ENCODE data around the gene EEF1AKMT2. TPM values are rescaled to one million over a fixed set of nuclear protein-coding genes. Genes with fewer than 3 reads are reported as not detected.
A peak's percentile ranks its signal among the peaks of the same experiment; 100 is the strongest.

The EEF1AKMT2 gene
- total and polyA plus RNA-seq, 2 of the 13 experiments (the other 11 are each of a cell fraction or from before 2014, with no cell fraction given), result 11.3 to 19.3 TPM

DNA sequence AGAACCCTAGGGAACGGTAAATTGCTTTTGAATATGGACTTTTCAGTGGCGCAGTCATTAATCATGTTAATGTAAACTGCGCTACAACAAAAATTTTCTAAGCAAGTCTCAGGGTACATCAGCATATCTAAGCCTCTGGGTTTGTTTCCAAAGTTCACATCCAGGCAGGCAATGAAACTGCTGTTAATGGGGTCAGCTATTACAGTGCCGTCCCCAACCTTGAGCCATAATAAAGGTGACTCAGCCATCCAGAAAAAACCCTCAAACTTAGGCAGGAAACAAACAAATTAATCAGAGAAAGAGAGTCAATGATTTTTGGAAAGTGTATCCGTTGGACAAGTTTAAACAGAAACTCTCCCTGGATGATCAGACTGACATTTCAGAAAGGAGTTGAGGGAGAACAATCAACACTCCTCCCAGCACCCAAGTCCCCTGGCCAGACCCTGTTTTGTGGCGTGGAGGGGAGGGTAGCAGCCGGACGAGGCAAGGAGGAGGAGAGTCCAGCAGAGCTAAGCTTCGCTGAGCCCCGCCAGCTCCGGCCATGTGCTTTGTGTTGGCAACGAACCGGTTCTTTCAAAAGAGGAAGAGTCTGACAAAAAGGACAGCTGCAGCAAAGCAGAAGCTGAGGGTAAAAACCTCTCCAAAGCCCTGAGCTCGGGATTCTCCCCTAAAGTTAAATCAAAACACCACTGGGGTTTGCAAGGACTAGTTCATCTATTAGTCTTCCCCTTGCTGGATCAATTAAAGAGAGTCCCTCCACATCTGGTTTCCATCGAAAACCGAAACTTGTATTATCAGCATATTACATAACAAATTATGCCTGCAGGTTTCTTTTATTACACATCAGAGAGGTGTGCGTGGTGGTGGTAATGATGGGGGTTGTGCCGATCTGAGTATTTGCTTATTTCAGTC lies 51.1 kb downstream of the EEF1AKMT2 start (continued):
- TF ChIP-seq NBN (conservative IDR thresholded peaks at IDR 0.05), result no peak
- no peak for TF ChIP-seq LCORL (IDR thresholded peaks at IDR 0.05)
- peak; percentile 39; the same call in 1 of the 2 replicates for TF ChIP-seq LCORL (CRISPR knock-in tag; IDR thresholded peaks at IDR 0.05)
- TF ChIP-seq ZNF274 (CRISPR knock-in tag; IDR thresholded peaks at IDR 0.05), result no peak
- TF ChIP-seq, protein P1, sequence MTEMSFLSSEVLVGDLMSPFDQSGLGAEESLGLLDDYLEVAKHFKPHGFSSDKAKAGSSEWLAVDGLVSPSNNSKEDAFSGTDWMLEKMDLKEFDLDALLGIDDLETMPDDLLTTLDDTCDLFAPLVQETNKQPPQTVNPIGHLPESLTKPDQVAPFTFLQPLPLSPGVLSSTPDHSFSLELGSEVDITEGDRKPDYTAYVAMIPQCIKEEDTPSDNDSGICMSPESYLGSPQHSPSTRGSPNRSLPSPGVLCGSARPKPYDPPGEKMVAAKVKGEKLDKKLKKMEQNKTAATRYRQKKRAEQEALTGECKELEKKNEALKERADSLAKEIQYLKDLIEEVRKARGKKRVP (CRISPR knock-in tag; IDR thresholded peaks at IDR 0.05), result no peak
- TF ChIP-seq HNRNPK (IDR thresholded peaks at IDR 0.05; ENCODE audit: low read depth, low read length, poor library complexity, severe bottlenecking), result no peak
- no peak for TF ChIP-seq EHMT2 (IDR thresholded peaks at IDR 0.05; ENCODE audit: borderline replicate concordance, low read depth, low read length)
- no peak for TF ChIP-seq CCAR2 (optimal IDR thresholded peaks at IDR 0.05; ENCODE audit: low read depth, low read length)
- peak; percentile 26; the same call in 1 of the 2 replicates for TF ChIP-seq HDAC2 (CRISPR knock-in tag; IDR thresholded peaks at IDR 0.05)
- TF ChIP-seq SIN3A (IDR thresholded peaks at IDR 0.05; ENCODE audit: borderline replicate concordance, low read depth, low read length), result 0 out of 2 replicates have a peak, but pooled peaks have one; percentile 44
- TF ChIP-seq ZNF282 (IDR thresholded peaks at IDR 0.05; ENCODE audit: partially characterized antibody), result no peak
- no peak for TF ChIP-seq TOE1 (CRISPR knock-in tag; IDR thresholded peaks at IDR 0.05)
- TF ChIP-seq SAP130 (CRISPR knock-in tag; IDR thresholded peaks at IDR 0.05; ENCODE audit: low read depth), result peak; percentile 26
- TF ChIP-seq HOXD1 (CRISPR knock-in tag; IDR thresholded peaks at IDR 0.05), result no peak
- peak; percentile 54 for TF ChIP-seq PHF21A (CRISPR knock-in tag; IDR thresholded peaks at IDR 0.05)
- TF ChIP-seq NR2F1 (CRISPR knock-in tag; IDR thresholded peaks at IDR 0.05), result no peak
- 0 out of 2 replicates have a peak, but pooled peaks have one; percentile 12 for TF ChIP-seq FOXO1 (CRISPR knock-in tag; IDR thresholded peaks at IDR 0.05)
- no peak for TF ChIP-seq PHF5A (CRISPR knock-in tag; IDR thresholded peaks at IDR 0.05; ENCODE audit: low read depth, unreplicated experiment)
- TF ChIP-seq ZNF549 (CRISPR knock-in tag; IDR thresholded peaks at IDR 0.05), result no peak
- TF ChIP-seq ELF4 (CRISPR knock-in tag; IDR thresholded peaks at IDR 0.05; ENCODE audit: borderline replicate concordance), result no peak
- no peak for TF ChIP-seq JUN (CRISPR knock-in tag; IDR thresholded peaks at IDR 0.05)
- no peak for TF ChIP-seq ZSCAN9 (CRISPR knock-in tag; IDR thresholded peaks at IDR 0.05; ENCODE audit: borderline replicate concordance)
- TF ChIP-seq, protein P2, sequence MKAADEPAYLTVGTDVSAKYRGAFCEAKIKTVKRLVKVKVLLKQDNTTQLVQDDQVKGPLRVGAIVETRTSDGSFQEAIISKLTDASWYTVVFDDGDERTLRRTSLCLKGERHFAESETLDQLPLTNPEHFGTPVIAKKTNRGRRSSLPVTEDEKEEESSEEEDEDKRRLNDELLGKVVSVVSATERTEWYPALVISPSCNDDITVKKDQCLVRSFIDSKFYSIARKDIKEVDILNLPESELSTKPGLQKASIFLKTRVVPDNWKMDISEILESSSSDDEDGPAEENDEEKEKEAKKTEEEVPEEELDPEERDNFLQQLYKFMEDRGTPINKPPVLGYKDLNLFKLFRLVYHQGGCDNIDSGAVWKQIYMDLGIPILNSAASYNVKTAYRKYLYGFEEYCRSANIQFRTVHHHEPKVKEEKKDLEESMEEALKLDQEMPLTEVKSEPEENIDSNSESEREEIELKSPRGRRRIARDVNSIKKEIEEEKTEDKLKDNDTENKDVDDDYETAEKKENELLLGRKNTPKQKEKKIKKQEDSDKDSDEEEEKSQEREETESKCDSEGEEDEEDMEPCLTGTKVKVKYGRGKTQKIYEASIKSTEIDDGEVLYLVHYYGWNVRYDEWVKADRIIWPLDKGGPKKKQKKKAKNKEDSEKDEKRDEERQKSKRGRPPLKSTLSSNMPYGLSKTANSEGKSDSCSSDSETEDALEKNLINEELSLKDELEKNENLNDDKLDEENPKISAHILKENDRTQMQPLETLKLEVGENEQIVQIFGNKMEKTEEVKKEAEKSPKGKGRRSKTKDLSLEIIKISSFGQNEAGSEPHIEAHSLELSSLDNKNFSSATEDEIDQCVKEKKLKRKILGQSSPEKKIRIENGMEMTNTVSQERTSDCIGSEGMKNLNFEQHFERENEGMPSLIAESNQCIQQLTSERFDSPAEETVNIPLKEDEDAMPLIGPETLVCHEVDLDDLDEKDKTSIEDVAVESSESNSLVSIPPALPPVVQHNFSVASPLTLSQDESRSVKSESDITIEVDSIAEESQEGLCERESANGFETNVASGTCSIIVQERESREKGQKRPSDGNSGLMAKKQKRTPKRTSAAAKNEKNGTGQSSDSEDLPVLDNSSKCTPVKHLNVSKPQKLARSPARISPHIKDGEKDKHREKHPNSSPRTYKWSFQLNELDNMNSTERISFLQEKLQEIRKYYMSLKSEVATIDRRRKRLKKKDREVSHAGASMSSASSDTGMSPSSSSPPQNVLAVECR (CRISPR knock-in tag; IDR thresholded peaks at IDR 0.05; ENCODE audit: borderline replicate concordance), result peak; percentile 36; the same call in 1 of the 2 replicates
- TF ChIP-seq FOXK1 (CRISPR knock-in tag; IDR thresholded peaks at IDR 0.05; ENCODE audit: borderline replicate concordance, low read depth), result 0 out of 2 replicates have a peak, but pooled peaks have one; percentile 8
- TF ChIP-seq MED8 (CRISPR knock-in tag; IDR thresholded peaks at IDR 0.05; ENCODE audit: insufficient replicate concordance), result no peak
- TF ChIP-seq RAD51 (IDR thresholded peaks at IDR 0.05; ENCODE audit: borderline replicate concordance), result no peak
